Anterior cingulate cortex (tissue), 58 donors: ENCODE data around the gene CDKN2B-AS1.

Experiments used
- DNase-seq, 58 donors: peaks; one replicate each; lab custom pipeline; 2025; lab: John Stamatoyannopoulos, UW

The CDKN2B-AS1 gene

GRCh38 chr9:22112870-22113821, 118.6 kb downstream of the CDKN2B-AS1 start:
- DNase-seq = no peak

- no peak for DNase-seq
Measured at GRCh38 chr9:22114956-22115355, 120.4 kb downstream of the CDKN2B-AS1 start.

GRCh38 chr9:22116758-22117157, 122.2 kb downstream of the CDKN2B-AS1 start:
- DNase-seq = no peak

- no peak for DNase-seq
Measured at GRCh38 chr9:22117511-22118384, 123.2 kb downstream of the CDKN2B-AS1 start.

GRCh38 chr9:22118810-22119521, 124.4 kb downstream of the CDKN2B-AS1 start:
- DNase-seq = no peak

- no peak for DNase-seq
Measured at GRCh38 chr9:22119522-22120158, 125.0 kb downstream of the CDKN2B-AS1 start.

GRCh38 chr9:22120159-22120549, 125.6 kb downstream of the CDKN2B-AS1 start:
- DNase-seq = no peak

GRCh38 chr9:22120595-22120994, 126.0 kb downstream of the CDKN2B-AS1 start:
- no peak for DNase-seq

- no peak for DNase-seq
Measured at GRCh38 chr9:22124263-22125011, 129.8 kb downstream of the CDKN2B-AS1 start.

GRCh38 chr9:22129133-22129532, 134.5 kb downstream of the CDKN2B-AS1 start:
- no peak for DNase-seq

- no peak for DNase-seq
Measured at GRCh38 chr9:22129633-22130032, 135.0 kb downstream of the CDKN2B-AS1 start.

GRCh38 chr9:22131817-22132216, 137.2 kb downstream of the CDKN2B-AS1 start:
- DNase-seq = no peak

- no peak for DNase-seq
Measured at GRCh38 chr9:22134390-22134789, 139.8 kb downstream of the CDKN2B-AS1 start.

- DNase-seq = no peak
Measured at GRCh38 chr9:22136461-22137096, 142.0 kb downstream of the CDKN2B-AS1 start.

- no peak for DNase-seq
Measured at GRCh38 chr9:22138956-22139660, 144.5 kb downstream of the CDKN2B-AS1 start.

- DNase-seq = no peak
Measured at GRCh38 chr9:22141908-22142307, 147.3 kb downstream of the CDKN2B-AS1 start.

- DNase-seq = no peak
Measured at GRCh38 chr9:22142671-22143070, 148.1 kb downstream of the CDKN2B-AS1 start.
